ENCODE measurements around the gene SYNCRIP. TPM values are rescaled to one million over a fixed set of nuclear protein-coding genes. Genes with fewer than 3 reads are reported as not detected.
A peak's percentile ranks its signal among the peaks of the same experiment; 100 is the strongest.

Gene SYNCRIP
- total and polyA plus RNA-seq, 2 of the 13 experiments (the other 11 are each of a cell fraction or from before 2014, with no cell fraction given): 8.1 to 112 TPM

- TF ChIP-seq NFE2L1 (CRISPR knock-in tag; IDR thresholded peaks at IDR 0.05; ENCODE audit: borderline replicate concordance) (no peak), CHCHD3 (CRISPR knock-in tag; IDR thresholded peaks at IDR 0.05) (no peak), NFKB2 (CRISPR knock-in tag; IDR thresholded peaks at IDR 0.05; ENCODE audit: borderline replicate concordance) (0 out of 2 replicates have a peak, but pooled peaks have one; percentile 3), PCBP1 (IDR thresholded peaks at IDR 0.05; ENCODE audit: borderline replicate concordance, low read depth, low read length) (0 out of 2 replicates have a peak, but pooled peaks have one; percentile 77), ARHGAP35 (CRISPR knock-in tag; IDR thresholded peaks at IDR 0.05; ENCODE audit: borderline replicate concordance) (no peak), REL (CRISPR knock-in tag; conservative IDR thresholded peaks at IDR 0.05) (no peak), FOXC1 (CRISPR knock-in tag; IDR thresholded peaks at IDR 0.05; ENCODE audit: borderline replicate concordance) (no peak), ZMAT5 (CRISPR knock-in tag; IDR thresholded peaks at IDR 0.05; ENCODE audit: borderline replicate concordance, low read depth) (no peak), THAP8 (CRISPR knock-in tag; IDR thresholded peaks at IDR 0.05; ENCODE audit: borderline replicate concordance) (no peak), ZNF451 (CRISPR knock-in tag; IDR thresholded peaks at IDR 0.05) (no peak), ZNF644 (CRISPR knock-in tag; IDR thresholded peaks at IDR 0.05; ENCODE audit: low read depth) (no peak), DZIP1 (CRISPR knock-in tag; IDR thresholded peaks at IDR 0.05) (no peak), PLSCR1 (CRISPR knock-in tag; IDR thresholded peaks at IDR 0.05; ENCODE audit: borderline replicate concordance) (no peak), ZSCAN30 (CRISPR knock-in tag; IDR thresholded peaks at IDR 0.05) (peak; percentile 63; the same call in 1 of the 2 replicates), JUNB (CRISPR knock-in tag; IDR thresholded peaks at IDR 0.05; ENCODE audit: borderline replicate concordance) (no peak), HMG20B (CRISPR knock-in tag; conservative IDR thresholded peaks at IDR 0.05) (0 out of 2 replicates have a peak, but pooled peaks have one; percentile 31), NCOA2 (CRISPR knock-in tag; IDR thresholded peaks at IDR 0.05) (0 out of 2 replicates have a peak, but pooled peaks have one; percentile 6), POLR2G (IDR thresholded peaks at IDR 0.05; ENCODE audit: low read depth, low read length) (peak; percentile 13; the same call in 1 of the 2 replicates), DPF2 (CRISPR knock-in tag; IDR thresholded peaks at IDR 0.05; ENCODE audit: borderline replicate concordance, low read depth) (no peak), MIER2 (CRISPR knock-in tag; IDR thresholded peaks at IDR 0.05) (no peak), ZNF30 (CRISPR knock-in tag; IDR thresholded peaks at IDR 0.05) (no peak), SRY (CRISPR knock-in tag; IDR thresholded peaks at IDR 0.05) (no peak), ZNF331 (CRISPR knock-in tag; IDR thresholded peaks at IDR 0.05) (no peak), CREBL2 (CRISPR knock-in tag; IDR thresholded peaks at IDR 0.05; ENCODE audit: borderline replicate concordance) (no peak), SOX6 (IDR thresholded peaks at IDR 0.05) (no peak), SOX6 (CRISPR knock-in tag; IDR thresholded peaks at IDR 0.05) (no peak; the same call in 1 of the 2 replicates)
Measured at GRCh38 chr6:85594197-85594930, 48.3 kb downstream of the SYNCRIP start (continued).

Measured in HepG2 (cell line).